Epidermal melanocyte (primary cell): Measurements from ENCODE around the gene LAMA3.

Experiments used
- DNase-seq: peaks from one replicate; pipeline ENCODE4 v3.0.0; 2011; ENCODE audit warnings: low spot score; ENCODE audit not compliant: insufficient read length

Gene LAMA3

DNA sequence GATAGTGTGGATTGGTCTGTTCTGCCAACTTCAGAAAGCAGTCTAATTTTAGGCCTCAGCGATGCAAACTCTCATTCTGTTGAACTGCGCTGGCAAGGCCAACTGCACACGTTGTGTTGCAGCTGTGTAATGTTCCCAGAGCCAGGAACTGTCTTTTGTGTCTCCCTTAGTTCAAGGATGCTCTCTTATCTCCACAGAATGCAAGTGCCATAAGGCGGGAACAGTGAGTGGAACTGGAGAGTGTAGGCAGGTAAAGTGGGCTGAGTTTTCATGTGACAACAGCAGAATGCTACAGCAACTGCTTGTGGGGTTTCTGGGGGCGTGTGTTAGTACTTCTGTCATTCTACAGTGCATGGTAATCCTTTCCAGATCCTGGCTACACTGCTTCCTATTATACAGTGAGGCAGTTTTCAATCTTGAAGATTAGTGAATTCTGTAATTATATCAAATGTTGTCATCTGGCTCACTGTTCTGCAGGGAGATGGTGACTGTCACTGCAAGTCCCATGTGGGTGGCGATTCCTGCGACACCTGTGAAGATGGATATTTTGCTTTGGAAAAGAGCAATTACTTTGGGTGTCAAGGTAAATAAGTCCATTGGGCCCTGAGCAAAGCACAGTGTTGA is 125.8 kb downstream of the LAMA3 start:
- no peak for DNase-seq

DNA sequence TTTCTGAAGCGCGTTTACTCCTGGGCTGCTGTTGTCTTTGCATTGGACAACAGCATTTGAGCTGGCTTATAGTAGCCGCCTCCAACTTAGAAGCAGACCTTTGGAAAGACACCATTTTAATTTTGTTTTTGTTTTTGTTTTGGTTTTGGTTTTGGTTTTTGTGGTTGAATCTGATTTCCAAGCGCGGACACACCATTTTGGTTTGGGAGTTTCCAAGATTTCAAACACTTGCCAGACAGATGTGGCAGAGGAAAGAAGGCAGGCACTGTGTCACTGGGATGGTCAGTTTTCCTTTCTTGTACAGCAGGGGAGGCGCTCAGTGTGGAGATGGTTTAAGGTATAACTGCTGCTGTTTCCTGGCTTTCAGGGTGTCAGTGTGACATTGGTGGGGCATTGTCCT is 126.8 kb downstream of the LAMA3 start:
- DNase-seq = no peak

- DNase-seq = no peak
Measured at GRCh38 chr18:23816740-23817139, 127.5 kb downstream of the LAMA3 start.

DNA sequence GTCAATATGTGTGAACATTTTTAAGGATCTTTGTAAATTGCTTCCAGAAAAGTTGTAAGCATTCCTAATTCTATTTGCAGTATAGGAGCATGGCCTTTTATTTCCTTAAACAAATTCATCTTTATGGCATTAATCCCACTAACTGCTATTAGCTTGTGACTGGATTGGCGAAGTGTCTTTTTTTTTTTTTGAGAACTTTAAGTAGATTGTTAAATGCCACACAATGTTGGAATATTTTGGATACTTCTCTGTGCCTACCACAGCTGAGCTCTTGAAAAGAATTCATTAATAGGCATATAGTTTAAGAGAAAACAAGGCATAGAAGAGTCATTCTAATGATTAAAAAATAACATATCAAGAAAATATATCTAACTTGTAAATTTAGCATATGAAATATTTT is 129.7 kb downstream of the LAMA3 start:
- DNase-seq = no peak

DNA sequence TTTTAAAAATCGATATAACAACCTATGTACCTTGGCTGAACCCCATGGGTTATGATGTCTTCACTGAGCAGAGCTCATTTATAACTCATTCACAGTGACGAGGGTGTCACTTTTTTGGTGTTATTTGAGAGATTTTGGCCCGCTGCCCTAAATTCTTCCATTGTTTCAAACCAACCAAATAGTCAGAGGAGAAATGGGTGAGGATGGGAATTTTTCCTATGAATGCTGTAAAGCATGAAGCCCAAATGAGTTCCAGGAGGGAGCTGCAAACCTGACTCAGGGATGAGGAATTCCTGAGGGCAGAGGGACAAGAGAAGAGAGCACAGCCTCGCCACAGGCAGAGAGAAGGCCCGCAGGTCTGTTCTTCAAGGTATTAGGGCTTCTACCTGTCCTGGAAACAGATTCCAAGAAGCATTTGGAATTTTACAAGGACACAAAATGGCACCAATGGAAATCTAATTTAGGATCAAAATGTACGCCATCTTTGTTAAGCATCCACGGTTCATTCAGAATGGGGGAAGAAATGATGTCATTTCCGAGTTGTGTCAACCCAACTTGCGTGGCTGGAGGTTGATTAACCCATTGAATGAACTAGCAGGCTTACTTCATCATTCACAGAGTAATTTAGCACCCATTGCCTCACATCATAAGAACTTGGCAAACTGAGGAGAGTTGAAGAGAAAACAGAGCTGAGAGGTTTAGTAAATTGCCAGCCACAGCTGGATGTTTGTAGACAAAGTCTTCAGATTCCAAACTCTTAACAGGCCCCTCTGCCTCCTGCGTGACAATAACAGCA is 133.5 kb downstream of the LAMA3 start:
- DNase-seq = no peak

GRCh38 chr18:23824240-23824639 is 135.0 kb downstream of the LAMA3 start:
- no peak for DNase-seq

GRCh38 chr18:23824669-23825068 is 135.4 kb downstream of the LAMA3 start:
- DNase-seq = no peak

DNA sequence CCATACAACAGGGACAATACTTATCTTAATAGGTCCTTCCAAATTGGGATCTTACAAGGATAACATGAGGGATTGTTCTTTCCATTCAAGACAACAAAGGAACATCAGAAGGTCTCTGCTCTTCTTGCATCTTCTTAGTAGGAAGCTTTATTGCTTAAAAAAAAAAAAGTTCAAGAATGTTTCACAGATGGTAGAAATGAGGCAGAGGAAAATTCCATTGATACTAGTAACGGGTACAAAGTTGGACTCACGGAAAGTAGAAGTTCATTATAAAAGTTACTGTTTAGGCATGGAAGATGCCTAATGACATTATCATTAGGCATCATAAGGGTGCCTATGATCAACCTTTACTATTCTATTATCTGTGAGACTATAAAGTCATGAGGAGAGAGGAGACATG is 136.2 kb downstream of the LAMA3 start:
- no peak for DNase-seq

DNA sequence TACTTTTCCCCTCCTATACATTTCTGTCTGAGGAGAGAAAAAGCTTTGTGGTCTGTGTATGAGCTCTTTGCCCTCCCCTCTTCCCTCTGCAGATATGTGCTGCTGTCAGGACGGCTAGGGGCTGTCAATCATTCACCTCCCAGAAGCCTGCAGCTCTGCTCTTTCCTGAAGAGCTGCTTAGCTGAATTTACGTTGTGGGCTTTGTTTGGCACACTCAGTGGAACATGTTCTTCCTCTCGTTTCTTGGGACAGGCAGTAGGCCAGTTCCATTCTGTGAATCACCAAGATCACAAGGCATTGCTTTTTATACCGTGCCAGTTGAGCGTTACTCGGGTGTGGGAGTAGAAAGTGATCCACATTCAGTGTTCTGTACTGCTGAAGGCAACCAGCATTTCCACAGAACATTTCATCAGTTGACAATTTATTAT is 136.7 kb downstream of the LAMA3 start:
- DNase-seq = no peak

DNA sequence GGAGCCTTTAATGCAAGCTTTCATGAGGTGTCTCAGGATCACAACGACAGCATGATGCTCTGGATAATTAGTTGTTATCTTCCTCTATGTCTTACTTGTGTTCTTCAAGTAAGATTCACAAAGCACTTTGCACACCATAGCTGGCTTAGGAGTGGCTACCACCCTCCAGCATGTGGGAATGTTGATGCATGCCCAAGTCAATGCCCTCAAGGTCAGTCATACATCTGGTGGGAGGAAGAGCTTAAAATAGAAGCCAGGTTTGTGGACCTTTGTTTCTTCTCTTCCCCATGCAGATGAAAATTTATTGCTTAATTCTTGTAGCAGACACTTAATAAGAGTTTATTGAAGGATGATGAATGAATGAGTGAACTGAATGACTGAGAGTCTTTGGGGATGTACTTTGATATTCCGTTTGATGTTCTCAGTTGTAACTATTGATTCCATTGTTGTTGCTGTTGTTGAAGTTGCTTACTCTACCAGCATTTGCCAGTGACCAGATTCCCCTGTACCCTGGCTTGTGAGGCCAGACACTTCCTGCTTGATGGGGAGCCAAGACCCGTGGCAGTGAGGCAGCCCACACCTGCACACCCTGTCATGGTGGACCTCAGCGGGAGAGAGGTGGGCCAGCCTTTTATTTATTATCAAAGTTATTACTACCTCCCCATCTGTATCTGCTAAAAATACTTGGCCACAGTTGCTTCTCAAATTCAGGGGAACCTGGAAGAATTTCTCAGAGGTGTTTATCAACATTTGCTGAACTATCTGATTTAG is 137.8 kb downstream of the LAMA3 start:
- no peak for DNase-seq

- DNase-seq = no peak
Measured at GRCh38 chr18:23827681-23828080, 138.4 kb downstream of the LAMA3 start.

GRCh38 chr18:23828426-23828825 is 139.2 kb downstream of the LAMA3 start:
- DNase-seq = no peak

DNA sequence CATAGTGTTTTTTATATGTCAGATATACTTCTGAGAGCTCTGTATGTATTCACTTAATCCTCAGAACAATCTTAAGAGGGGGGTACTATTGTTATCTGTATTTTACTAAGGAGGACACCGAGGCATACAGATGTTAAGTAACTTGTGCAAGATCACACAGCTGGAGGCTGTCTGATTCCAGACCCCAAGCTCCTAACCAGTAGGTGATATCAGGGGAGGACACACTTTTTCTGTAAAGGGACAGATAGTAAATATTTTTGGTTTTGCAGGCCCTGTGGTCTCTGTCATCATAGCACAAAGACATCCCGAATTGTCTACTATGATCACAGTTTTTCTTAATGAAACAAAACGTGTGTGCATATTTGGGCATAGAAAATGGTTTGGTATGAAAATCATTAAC is 143.7 kb downstream of the LAMA3 start:
- no peak for DNase-seq

- no peak for DNase-seq
Measured at GRCh38 chr18:23833714-23834113, 144.5 kb downstream of the LAMA3 start.

- DNase-seq = no peak
Measured at GRCh38 chr18:23835091-23835490, 145.8 kb downstream of the LAMA3 start.

DNA sequence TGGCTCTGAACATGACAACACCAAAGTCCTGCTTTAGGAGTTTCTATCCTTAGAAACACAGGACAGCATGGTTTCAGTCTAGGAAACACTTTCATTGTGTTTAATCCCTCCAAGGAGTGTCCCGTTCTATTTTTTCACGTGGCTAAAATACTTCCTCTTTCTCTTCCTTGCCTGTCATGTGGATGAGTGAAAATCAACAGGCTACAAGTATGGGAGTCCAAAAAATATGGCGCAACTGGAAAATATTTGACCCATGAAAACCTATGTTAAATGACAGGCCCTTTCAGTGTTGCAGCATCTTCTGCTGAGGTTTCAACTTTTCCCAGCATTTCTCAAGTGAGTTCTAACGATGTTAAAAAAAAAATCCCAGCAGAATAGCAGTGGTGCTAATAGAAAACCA is 146.3 kb downstream of the LAMA3 start:
- DNase-seq = no peak

DNA sequence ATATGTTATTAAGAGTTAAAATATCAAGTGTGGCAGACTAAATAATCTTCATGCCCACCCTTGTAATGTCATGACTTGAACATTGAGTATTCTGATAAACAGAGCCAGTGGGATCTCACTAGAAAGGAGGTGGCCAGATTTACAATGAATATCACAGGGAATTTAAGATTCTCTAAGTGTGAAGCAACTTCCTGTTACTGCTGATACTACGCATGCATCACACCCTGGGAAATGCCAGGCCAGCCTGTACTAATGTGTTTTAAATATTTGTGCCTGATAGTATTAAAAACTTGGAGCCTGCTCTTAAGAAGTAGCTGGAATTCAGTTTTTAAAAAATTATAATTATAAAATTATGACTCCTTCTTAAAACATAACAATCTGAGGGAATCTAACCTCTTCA is 148.3 kb downstream of the LAMA3 start:
- no peak for DNase-seq

DNA sequence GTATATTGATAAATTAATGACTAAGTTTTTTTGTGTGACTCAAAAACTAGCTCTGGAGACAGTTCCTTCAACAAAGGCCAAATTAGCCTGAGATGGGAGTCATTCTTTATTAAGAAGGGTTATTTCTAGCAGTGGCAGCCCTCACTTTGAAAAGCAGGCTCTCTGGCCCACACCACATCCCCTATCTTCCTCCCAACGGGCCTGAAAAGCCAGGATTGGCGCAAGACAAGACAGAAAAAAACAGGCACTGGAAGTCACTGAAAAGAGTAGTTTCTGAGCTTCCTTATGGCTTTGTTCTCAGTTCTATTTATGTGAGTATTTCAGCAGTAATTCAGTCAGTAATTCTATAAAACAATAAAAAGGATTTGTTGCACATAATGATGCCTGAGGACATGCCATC is 149.0 kb downstream of the LAMA3 start:
- no peak for DNase-seq

DNA sequence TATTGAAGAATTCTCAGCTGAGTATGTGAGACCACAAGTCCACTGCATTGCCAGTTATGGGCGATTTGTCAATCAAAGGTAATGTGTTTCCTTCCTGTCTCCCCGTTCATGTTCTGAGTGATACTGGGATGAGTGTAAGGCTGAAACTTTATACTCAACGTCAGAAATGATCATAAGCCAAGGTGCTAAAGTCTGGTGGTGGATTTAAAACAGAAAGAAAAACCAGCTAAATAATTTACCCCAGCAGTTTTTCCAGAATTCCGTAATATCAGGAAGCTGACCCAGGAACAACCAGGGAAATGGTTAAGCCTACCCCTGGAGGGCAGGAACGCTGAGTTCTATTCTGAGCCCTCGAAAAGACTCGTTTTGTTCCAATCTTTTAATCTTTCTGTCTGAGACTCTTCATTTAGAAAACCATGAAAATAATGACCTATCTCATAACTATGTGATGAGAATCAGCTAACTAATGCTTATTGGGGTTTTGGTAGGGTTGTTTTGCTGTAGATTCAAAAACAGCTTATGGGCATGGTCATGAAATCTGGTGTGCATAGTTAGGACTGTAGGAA is 149.6 kb downstream of the LAMA3 start:
- DNase-seq = peak; percentile 37

GRCh38 chr18:23842305-23842704 is 153.1 kb downstream of the LAMA3 start:
- no peak for DNase-seq

DNA sequence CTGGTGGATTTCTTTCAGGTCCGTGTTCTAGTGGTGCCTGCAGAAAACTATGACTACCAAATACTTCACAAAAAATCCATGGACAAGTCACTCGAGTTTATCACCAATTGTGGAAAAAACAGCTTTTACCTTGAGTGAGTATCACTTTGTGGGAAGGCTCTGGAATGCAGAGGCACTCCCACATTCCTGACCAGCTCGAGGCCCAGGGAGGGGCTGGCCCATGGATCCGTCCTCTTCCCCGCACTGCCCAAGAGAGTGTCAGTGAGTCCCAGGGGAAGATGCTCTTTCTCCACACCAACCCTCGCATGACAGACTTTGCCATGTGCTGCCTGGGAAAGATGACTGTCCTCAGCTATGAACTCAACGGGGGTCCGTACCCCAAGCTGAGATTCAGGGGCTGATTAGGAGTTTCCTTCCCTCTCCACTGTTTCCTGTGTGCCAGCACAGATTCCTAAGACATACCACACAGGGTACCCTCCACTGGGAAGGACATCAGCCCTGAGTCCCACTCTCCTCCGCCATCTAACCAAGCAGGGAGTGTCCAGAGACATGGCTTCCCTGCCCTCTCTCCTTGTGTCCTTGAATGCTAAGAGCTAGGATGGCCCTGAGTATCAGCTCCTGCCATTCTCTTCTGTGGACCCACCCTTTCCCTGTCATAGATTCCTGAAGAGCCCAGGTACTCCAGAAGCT is 155.9 kb downstream of the LAMA3 start:
- no peak for DNase-seq
